Stromal cell of bone marrow (primary cell): ENCODE measurements around the gene KIR2DL3.

Source experiments
- DNase-seq: peaks from one replicate; pipeline ENCODE4 v3.0.0-alpha.2; 2012; ENCODE audit warnings: low read depth

Gene KIR2DL3

GRCh38 chr19:54792814-54793213, 54.5 kb downstream of the KIR2DL3 start:
- DNase-seq = no peak

DNA sequence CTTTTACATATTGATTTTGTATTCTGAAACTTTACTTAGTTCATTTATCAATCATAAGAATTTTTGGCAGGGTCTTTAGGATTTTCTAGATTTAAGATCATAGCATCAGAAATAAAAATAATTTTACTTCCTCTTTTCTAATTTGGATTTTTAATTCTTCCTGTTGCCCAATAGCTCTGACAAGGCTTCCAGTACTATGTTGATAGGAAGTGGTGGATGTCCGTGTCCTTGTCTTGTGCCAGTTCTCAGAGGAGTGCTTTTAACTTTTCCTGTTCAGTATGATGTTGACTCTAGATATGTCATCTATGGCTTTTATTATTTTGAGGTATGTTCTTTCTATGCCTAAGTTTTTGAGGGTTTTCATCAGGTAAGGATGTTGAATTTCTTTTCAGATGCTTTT, 57.4 kb downstream of the KIR2DL3 start:
- no peak for DNase-seq
